Measurements from ENCODE around the gene ADNP2.

GRCh38 chr18:80163183-80163582 is 54.1 kb downstream of the ADNP2 start:
- no peak for TF ChIP-seq CTCF (IDR thresholded peaks at IDR 0.05)
- TF ChIP-seq POLR2A (IDR thresholded peaks at IDR 0.05), result no peak
